Vagina (tissue), 2 donors: ENCODE results near the gene REV3L.

ENCODE experiments used
- CTCF ChIP-seq, 3 experiments: fragments of 450-650 bp in 2 of 3; fragments of 200-600 bp in 1 of 3; sonication (generic) in 1 of 3; IDR thresholded peaks; one replicate each; pipeline ENCODE4 v1.5.1; 2017 to 2019; ENCODE audit warnings: antibody characterized with exemption in 3 of 3, mild to moderate bottlenecking in 2 of 3, moderate library complexity in 2 of 3
- POLR2A ChIP-seq, 2 donors: fragments of 450-650 bp; IDR thresholded peaks; one replicate each; pipeline ENCODE4 v1.6.1; 2017; ENCODE audit warnings: antibody characterized with exemption in 2 of 2, mild to moderate bottlenecking in 2 of 2, moderate library complexity in 2 of 2

GRCh38 chr6:111487661-111488060, 4.6 kb upstream of the REV3L start:
- TF ChIP-seq CTCF (IDR thresholded peaks at IDR 0.05) (no peak), POLR2A (IDR thresholded peaks at IDR 0.05) (no peak)
